GM12875 (cell line): Measurements from ENCODE around the gene ADK.

Experiments
- H3K4me3 ChIP-seq: one replicate; pipeline ENCODE4 v1.5.1; 2011; ENCODE audit warnings: low read depth, low read length, control low read depth
- CTCF ChIP-seq: IDR thresholded peaks from 2 replicates; pipeline ENCODE4 v1.5.1; 2011; ENCODE audit warnings: low read depth, mild to moderate bottlenecking, control low read depth, inconsistent platforms, low read length, moderate library complexity, borderline replicate concordance; ENCODE audit not compliant: insufficient read depth

The ADK gene

GRCh38 chr10:74738542-74738941 is 587.5 kb downstream of the ADK start:
- no peak overlapping the region for H3K4me3 ChIP-seq
- no peak for TF ChIP-seq CTCF

- TF ChIP-seq CTCF: peak; percentile 56; the same call in 1 of the 2 replicates
- peak overlapping the region; percentile 22 for H3K4me3 ChIP-seq
Observed at GRCh38 chr10:74738985-74739567, 588.1 kb downstream of the ADK start.

GRCh38 chr10:74743401-74743800 is 592.4 kb downstream of the ADK start:
- H3K4me3 ChIP-seq: no peak overlapping the region
- no peak for TF ChIP-seq CTCF

GRCh38 chr10:74745449-74745848 is 594.4 kb downstream of the ADK start:
- no peak overlapping the region for H3K4me3 ChIP-seq
- TF ChIP-seq CTCF: no peak

- H3K4me3 ChIP-seq: no peak overlapping the region
- no peak for TF ChIP-seq CTCF
Observed at GRCh38 chr10:74746813-74747212, 595.8 kb downstream of the ADK start.

GRCh38 chr10:74748468-74749031 is 597.5 kb downstream of the ADK start:
- no peak for TF ChIP-seq CTCF
- H3K4me3 ChIP-seq: no peak overlapping the region

- no peak overlapping the region for H3K4me3 ChIP-seq
- peak; percentile 38; the same call in 1 of the 2 replicates for TF ChIP-seq CTCF
Observed at GRCh38 chr10:74750848-74751274, 599.8 kb downstream of the ADK start.
